CD14-positive monocyte (primary cell): Measurements from ENCODE around the gene PAM16. TPM values are rescaled to one million over a fixed set of nuclear protein-coding genes. Genes with fewer than 3 reads are reported as not detected.

ENCODE experiments used
- DNase-seq, 3 donors: peaks; one replicate each; pipeline ENCODE4 v3.0.0-alpha.2; 2011 to 2022
- H2AFZ ChIP-seq: 2 replicates; pipeline ENCODE4 v1.6.0; 2012; ENCODE audit warnings: mild to moderate bottlenecking, low read depth, low read length, inconsistent platforms; ENCODE audit not compliant: insufficient read depth, poor library complexity, severe bottlenecking
- H3K27ac ChIP-seq, 2 donors: 1 replicate in 1 of 2; 2 replicates in 1 of 2; pipeline ENCODE4 v1.5.1; 2012 to 2013; ENCODE audit warnings: low read length in 2 of 2, control low read depth in 1 of 2, inconsistent platforms in 1 of 2, low read depth in 1 of 2, mild to moderate bottlenecking in 1 of 2
- H3K27me3 ChIP-seq, 2 donors: one replicate each; pipeline versions ENCODE4 v1.6.0 to v1.6.1; 2011 to 2013; ENCODE audit warnings: low read length in 2 of 2; ENCODE audit not compliant: control insufficient read depth in 2 of 2, insufficient read depth in 2 of 2
- H3K36me3 ChIP-seq, 2 donors: replicated peaks in 1 of 2; 1 replicate in 1 of 2; 2 replicates in 1 of 2; pipeline versions ENCODE4 v1.5.1 to v1.6.1; 2012 to 2013; ENCODE audit warnings: low read length in 2 of 2, control low read depth in 1 of 2, inconsistent platforms in 1 of 2, mild to moderate bottlenecking in 1 of 2; ENCODE audit not compliant: insufficient read depth in 2 of 2, control insufficient read depth in 1 of 2
- H3K4me1 ChIP-seq, 2 donors: 1 replicate in 1 of 2; 2 replicates in 1 of 2; pipeline versions ENCODE4 v1.5.1 to v1.6.1; 2012 to 2013; ENCODE audit warnings: low read length in 2 of 2, control low read depth in 1 of 2, inconsistent platforms in 1 of 2, mild to moderate bottlenecking in 1 of 2, moderate library complexity in 1 of 2; ENCODE audit not compliant: insufficient read depth in 2 of 2, control insufficient read depth in 1 of 2
- H3K4me2 ChIP-seq: replicated peaks from 2 replicates; pipeline ENCODE3; 2012; ENCODE audit warnings: low read length, moderate library complexity, mild to moderate bottlenecking; ENCODE audit not compliant: poor library complexity, severe bottlenecking; ENCODE audit errors: extremely low read depth
- H3K4me3 ChIP-seq, 3 experiments: fragments of 200-600 bp in 1 of 3; sonication (generic) in 1 of 3; replicated peaks in 1 of 3; 1 replicate in 2 of 3; 2 replicates in 1 of 3; pipeline ENCODE4 v1.5.1; 2011 to 2013; ENCODE audit warnings: low read length in 3 of 3, mild to moderate bottlenecking in 3 of 3, control low read depth in 2 of 3, low read depth in 2 of 3, inconsistent platforms in 1 of 3, moderate library complexity in 1 of 3
- H3K79me2 ChIP-seq: 2 replicates; pipeline ENCODE4 v1.6.0; 2012; ENCODE audit warnings: mild to moderate bottlenecking, control low read depth, inconsistent platforms, low read length, moderate library complexity; ENCODE audit not compliant: insufficient read depth
- H3K9ac ChIP-seq: 2 replicates; pipeline ENCODE4 v1.6.0; 2017; ENCODE audit warnings: low read length, mild to moderate bottlenecking; ENCODE audit not compliant: insufficient read depth, poor library complexity, severe bottlenecking
- H3K9me3 ChIP-seq, 2 donors: replicated peaks in 1 of 2; 1 replicate in 1 of 2; 2 replicates in 1 of 2; pipeline versions ENCODE4 v1.5.1 to v1.6.1; 2012 to 2013; ENCODE audit warnings: low read length in 2 of 2, control low read depth in 1 of 2; ENCODE audit not compliant: control insufficient read depth in 1 of 2, insufficient read depth in 1 of 2
- H4K20me1 ChIP-seq: 2 replicates; pipeline ENCODE4 v1.6.0; 2012; ENCODE audit warnings: mild to moderate bottlenecking, low read length, control low read depth, moderate library complexity; ENCODE audit not compliant: insufficient read depth
- H3K27ac Mint-ChIP-seq, 7 donors: one replicate each; pipeline ENCODE4 v1.8.0; 2020; ENCODE audit warnings: mild to moderate bottlenecking in 7 of 7, mixed read lengths in 7 of 7, moderate library complexity in 6 of 7, inconsistent platforms in 2 of 7
- H3K27me3 Mint-ChIP-seq, 3 donors: one replicate each; pipeline ENCODE4 v1.8.0; 2021 to 2022; ENCODE audit warnings: low read depth in 3 of 3, mild to moderate bottlenecking in 3 of 3, mixed read lengths in 3 of 3, moderate library complexity in 3 of 3, inconsistent platforms in 1 of 3
- H3K36me3 Mint-ChIP-seq, 2 donors: one replicate each; pipeline ENCODE4 v1.8.0; 2020; ENCODE audit warnings: mixed read lengths in 2 of 2, inconsistent platforms in 1 of 2, mild to moderate bottlenecking in 1 of 2
- H3K4me1 Mint-ChIP-seq: one replicate; pipeline ENCODE4 v1.8.0; 2020; ENCODE audit warnings: mild to moderate bottlenecking, mixed read lengths
- H3K4me3 Mint-ChIP-seq, 2 donors: one replicate each; pipeline ENCODE4 v1.8.0; 2020; ENCODE audit warnings: mild to moderate bottlenecking in 2 of 2, mixed read lengths in 2 of 2, moderate library complexity in 1 of 2
- H3K9me3 Mint-ChIP-seq, 7 donors: one replicate each; pipeline ENCODE4 v1.8.0; 2020 to 2022; ENCODE audit warnings: mixed read lengths in 7 of 7, mild to moderate bottlenecking in 6 of 7, moderate library complexity in 6 of 7, inconsistent platforms in 2 of 7
- WGBS: methylation state at CpG from one replicate; pipeline ENCODE4 v1.1.5; 2013; ENCODE audit warnings: missing lambda C conversion rate; ENCODE audit not compliant: insufficient coverage; 5-methylcytosine and 5-hydroxymethylcytosine counted together
- intact Hi-C, 2 donors: fragments of 100-400 bp; cut with micrococcal nuclease; formaldehyde crosslinking; loops; one replicate each; pipeline versions ENCODE4 v1.15.0 to v1.15.1; 2023
- polyA plus RNA-seq, 3 donors: library from polyadenylated mRNA; depleted of rRNA in 1 of 3; unstranded in 2 of 3; stranded (reverse) in 1 of 3; fragments of 300-500 nt in 2 of 3; fragments of >200 nt in 1 of 3; fragmentation: Illumina TruSeq in 2 of 3; gene quantifications; 1 replicate in 2 of 3; 2 replicates in 1 of 3; pipeline ENCODE4 v1.2.3, GENCODE V29; 2012 to 2021
- TF ChIP-seq, protein P1 (sequence below): fragments of 200-600 bp; IDR thresholded peaks from one replicate; pipeline ENCODE4 v1.8.0; 2022; ENCODE audit warnings: antibody characterized with exemption, mild to moderate bottlenecking

PAM16 gene
- polyA plus RNA-seq, 3 donors, result 34.3 to 37.6 (median 34.7) TPM

- peaks cover 14 to 49% of the 10 kb centered on the region in 2 donors for H3K36me3 Mint-ChIP-seq
- H3K27me3 Mint-ChIP-seq, result peaks cover 2 to 4% (median 3%) of the 10 kb centered on the region in 3 donors
- intact Hi-C loops, result no loop called here
- Histone ChIP-seq H3K9ac (no peak overlapping the region), H3K27ac (no peak overlapping the region), H3K4me3 (no peak overlapping the region), H3K4me1 (peaks cover 14 to 18% of the 10 kb centered on the region in 2 donors), H3K36me3 (peaks cover 43 to 46% of the 10 kb centered on the region in 2 donors), H3K4me2 (no peak overlapping the region), H3K79me2 (peaks cover 7% of the 10 kb centered on the region), H2AFZ (no peak overlapping the region), H3K27me3 (no peaks in the 10 kb centered on the region), H3K9me3 (no peaks in the 10 kb centered on the region), H4K20me1 (peaks cover 97% of the 10 kb centered on the region)
- DNase-seq, result no peak
- H3K4me1 Mint-ChIP-seq, result peaks cover 28% of the 10 kb centered on the region
- 92% methylated on average over 15 of the region's 27 CpGs for WGBS
- TF ChIP-seq, protein P1, sequence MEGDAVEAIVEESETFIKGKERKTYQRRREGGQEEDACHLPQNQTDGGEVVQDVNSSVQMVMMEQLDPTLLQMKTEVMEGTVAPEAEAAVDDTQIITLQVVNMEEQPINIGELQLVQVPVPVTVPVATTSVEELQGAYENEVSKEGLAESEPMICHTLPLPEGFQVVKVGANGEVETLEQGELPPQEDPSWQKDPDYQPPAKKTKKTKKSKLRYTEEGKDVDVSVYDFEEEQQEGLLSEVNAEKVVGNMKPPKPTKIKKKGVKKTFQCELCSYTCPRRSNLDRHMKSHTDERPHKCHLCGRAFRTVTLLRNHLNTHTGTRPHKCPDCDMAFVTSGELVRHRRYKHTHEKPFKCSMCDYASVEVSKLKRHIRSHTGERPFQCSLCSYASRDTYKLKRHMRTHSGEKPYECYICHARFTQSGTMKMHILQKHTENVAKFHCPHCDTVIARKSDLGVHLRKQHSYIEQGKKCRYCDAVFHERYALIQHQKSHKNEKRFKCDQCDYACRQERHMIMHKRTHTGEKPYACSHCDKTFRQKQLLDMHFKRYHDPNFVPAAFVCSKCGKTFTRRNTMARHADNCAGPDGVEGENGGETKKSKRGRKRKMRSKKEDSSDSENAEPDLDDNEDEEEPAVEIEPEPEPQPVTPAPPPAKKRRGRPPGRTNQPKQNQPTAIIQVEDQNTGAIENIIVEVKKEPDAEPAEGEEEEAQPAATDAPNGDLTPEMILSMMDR, result no peak
- no peak overlapping the region for H3K4me3 Mint-ChIP-seq
- H3K9me3 Mint-ChIP-seq, result no peaks in the 10 kb centered on the region
- H3K27ac Mint-ChIP-seq, result no peak overlapping the region
These were observed 25.9 kb upstream of the PAM16 start for GRCh38 chr16:4376893-4377572.

GRCh38 chr16:4376126-4376892 lies 25.2 kb upstream of the PAM16 start:
- H3K4me3 ChIP-seq, result no peak overlapping the region
- H3K4me2 ChIP-seq, result no peak overlapping the region
- H3K36me3 ChIP-seq, result peaks cover 36 to 38% of the 10 kb centered on the region in 2 donors
- intact Hi-C loops, result no loop called here
- H4K20me1 ChIP-seq, result peaks cover 97% of the 10 kb centered on the region
- H3K4me1 ChIP-seq, result peaks cover 14 to 26% of the 10 kb centered on the region in 2 donors
- H3K27me3 Mint-ChIP-seq, result peaks cover 2 to 4% (median 3%) of the 10 kb centered on the region in 3 donors
- DNase-seq, result no peak
- TF ChIP-seq, protein P1, result no peak
- peaks cover 29% of the 10 kb centered on the region for H3K4me1 Mint-ChIP-seq
- no peak overlapping the region for H3K27ac Mint-ChIP-seq
- H3K36me3 Mint-ChIP-seq, result peaks cover 12 to 46% of the 10 kb centered on the region in 2 donors
- no peaks in the 10 kb centered on the region for H3K9me3 ChIP-seq
- WGBS, result 98% methylated on average over 27 of the region's 31 CpGs
- no peak overlapping the region for H3K27ac ChIP-seq
- H3K4me3 Mint-ChIP-seq, result no peak overlapping the region
- no peak overlapping the region for H2AFZ ChIP-seq
- no peaks in the 10 kb centered on the region for H3K27me3 ChIP-seq
- no peaks in the 10 kb centered on the region for H3K9me3 Mint-ChIP-seq
- peaks cover 10% of the 10 kb centered on the region for H3K79me2 ChIP-seq
- H3K9ac ChIP-seq, result no peak overlapping the region
